T-helper 2 cell treated with Interferon-gamma antibody and Interleukin-4, amounts not matched to agents 5 μg/mL and 100 μg/mL, for 36 hours (primary cell): Measurements from ENCODE around the gene CATSPERB.
"Not testable (repeated sequence)": the region's sequence is repeated elsewhere in the genome, so short reads cannot be mapped to it uniquely, and the experiment has no call there.

Experiments used
- DNase-seq: peaks from one replicate; pipeline ENCODE4 v3.0.0; 2021; ENCODE audit warnings: low spot score
- H3K27ac Mint-ChIP-seq: one replicate; pipeline ENCODE4 v1.8.0; 2021; ENCODE audit warnings: mild to moderate bottlenecking, mixed read lengths
- H3K27me3 Mint-ChIP-seq: one replicate; pipeline ENCODE4 v1.8.0; 2021; ENCODE audit warnings: low read depth, mixed read lengths
- H3K36me3 Mint-ChIP-seq: one replicate; pipeline ENCODE4 v1.8.0; 2021; ENCODE audit warnings: low read depth, mixed read lengths
- H3K4me1 Mint-ChIP-seq: one replicate; pipeline ENCODE4 v1.8.0; 2021; ENCODE audit warnings: low read depth, mixed read lengths
- H3K4me3 Mint-ChIP-seq: one replicate; pipeline ENCODE4 v1.8.0; 2022; ENCODE audit warnings: mild to moderate bottlenecking, moderate library complexity, mixed read lengths
- H3K9me3 Mint-ChIP-seq: one replicate; pipeline ENCODE4 v1.8.0; 2021; ENCODE audit warnings: mixed read lengths

CATSPERB gene

GRCh38 chr14:91570021-91570420, 161.9 kb downstream of the CATSPERB start:
- DNase-seq = no peak
- H3K27ac Mint-ChIP-seq = no peak overlapping the region
- peaks cover 10% of the 10 kb centered on the region for H3K4me1 Mint-ChIP-seq
- H3K36me3 Mint-ChIP-seq = no peaks in the 10 kb centered on the region
- H3K27me3 Mint-ChIP-seq = peaks cover 21% of the 10 kb centered on the region
- H3K4me3 Mint-ChIP-seq = no peak overlapping the region
- no peaks in the 10 kb centered on the region for H3K9me3 Mint-ChIP-seq

- no peaks in the 10 kb centered on the region for H3K9me3 Mint-ChIP-seq
- H3K4me1 Mint-ChIP-seq = peaks cover 5% of the 10 kb centered on the region
- no peak overlapping the region for H3K4me3 Mint-ChIP-seq
- H3K27ac Mint-ChIP-seq = no peak overlapping the region
- H3K36me3 Mint-ChIP-seq = no peaks in the 10 kb centered on the region
- H3K27me3 Mint-ChIP-seq = peaks cover 14% of the 10 kb centered on the region
- DNase-seq = no peak
Measured at GRCh38 chr14:91569301-91569700, 162.6 kb downstream of the CATSPERB start.

- Mint-ChIP-seq H3K9me3 (no peaks in the 10 kb centered on the region), H3K27me3 (peaks cover 10% of the 10 kb centered on the region), H3K4me1 (peaks cover 5% of the 10 kb centered on the region), H3K27ac (no peak overlapping the region), H3K36me3 (no peaks in the 10 kb centered on the region), H3K4me3 (no peak overlapping the region)
- no peak for DNase-seq
Measured at GRCh38 chr14:91568626-91569025, 163.3 kb downstream of the CATSPERB start.

- H3K27ac Mint-ChIP-seq, DNase-seq, H3K9me3 Mint-ChIP-seq, H3K4me3 Mint-ChIP-seq, H3K4me1 Mint-ChIP-seq, H3K27me3 Mint-ChIP-seq, H3K36me3 Mint-ChIP-seq: not testable (repeated sequence)
Measured at GRCh38 chr14:91567827-91568226, 164.1 kb downstream of the CATSPERB start.

- Mint-ChIP-seq H3K27ac (no peak overlapping the region), H3K4me1 (no peaks in the 10 kb centered on the region), H3K27me3 (peaks cover 11% of the 10 kb centered on the region), H3K9me3 (peaks cover 10% of the 10 kb centered on the region), H3K4me3 (no peak overlapping the region), H3K36me3 (no peaks in the 10 kb centered on the region)
- no peak for DNase-seq
Measured at GRCh38 chr14:91555531-91555930, 176.4 kb downstream of the CATSPERB start.

- peaks cover 10% of the 10 kb centered on the region for H3K9me3 Mint-ChIP-seq
- DNase-seq = no peak
- no peaks in the 10 kb centered on the region for H3K4me1 Mint-ChIP-seq
- H3K4me3 Mint-ChIP-seq = no peak overlapping the region
- no peaks in the 10 kb centered on the region for H3K36me3 Mint-ChIP-seq
- H3K27ac Mint-ChIP-seq = no peak overlapping the region
- peaks cover 11% of the 10 kb centered on the region for H3K27me3 Mint-ChIP-seq
Measured at GRCh38 chr14:91554535-91555332, 177.2 kb downstream of the CATSPERB start.

- no peaks in the 10 kb centered on the region for H3K9me3 Mint-ChIP-seq
Measured at GRCh38 chr14:91548108-91548507, 183.8 kb downstream of the CATSPERB start.

GRCh38 chr14:91545946-91546716, 185.8 kb downstream of the CATSPERB start:
- no peaks in the 10 kb centered on the region for H3K36me3 Mint-ChIP-seq
- DNase-seq = no peak

More at GRCh38 chr14:91548108-91548507, 183.8 kb downstream of the CATSPERB start:
- no peak for DNase-seq
- Mint-ChIP-seq H3K36me3 (no peaks in the 10 kb centered on the region), H3K4me1 (no peaks in the 10 kb centered on the region), H3K27me3 (peaks cover 13% of the 10 kb centered on the region), H3K4me3 (no peak overlapping the region), H3K27ac (no peak overlapping the region)

GRCh38 chr14:91545204-91545603, 186.7 kb downstream of the CATSPERB start:
- no peak overlapping the region for H3K4me3 Mint-ChIP-seq
- no peaks in the 10 kb centered on the region for H3K36me3 Mint-ChIP-seq

More at GRCh38 chr14:91545946-91546716, 185.8 kb downstream of the CATSPERB start:
- H3K4me1 Mint-ChIP-seq = no peaks in the 10 kb centered on the region
- H3K27me3 Mint-ChIP-seq = peaks cover 13% of the 10 kb centered on the region
- peaks cover 14% of the 10 kb centered on the region for H3K9me3 Mint-ChIP-seq
- H3K4me3 Mint-ChIP-seq = no peak overlapping the region
- no peak overlapping the region for H3K27ac Mint-ChIP-seq

GRCh38 chr14:91536327-91536726, 195.6 kb downstream of the CATSPERB start:
- H3K4me3 Mint-ChIP-seq = no peak overlapping the region
- no peak overlapping the region for H3K27ac Mint-ChIP-seq
- DNase-seq = no peak
- H3K4me1 Mint-ChIP-seq = no peaks in the 10 kb centered on the region
- peaks cover 10% of the 10 kb centered on the region for H3K9me3 Mint-ChIP-seq
- H3K27me3 Mint-ChIP-seq = peaks cover 2% of the 10 kb centered on the region
- no peaks in the 10 kb centered on the region for H3K36me3 Mint-ChIP-seq

More at GRCh38 chr14:91545204-91545603, 186.7 kb downstream of the CATSPERB start:
- peaks cover 22% of the 10 kb centered on the region for H3K9me3 Mint-ChIP-seq
- no peak for DNase-seq
- no peak overlapping the region for H3K27ac Mint-ChIP-seq
- H3K4me1 Mint-ChIP-seq = no peaks in the 10 kb centered on the region
- H3K27me3 Mint-ChIP-seq = peaks cover 13% of the 10 kb centered on the region

- not testable (repeated sequence) for H3K9me3 Mint-ChIP-seq, H3K4me3 Mint-ChIP-seq, H3K4me1 Mint-ChIP-seq, H3K27me3 Mint-ChIP-seq, H3K27ac Mint-ChIP-seq, H3K36me3 Mint-ChIP-seq, DNase-seq
Measured at GRCh38 chr14:91534059-91534458, 197.8 kb downstream of the CATSPERB start.

- Mint-ChIP-seq H3K27me3 (peaks cover 4% of the 10 kb centered on the region), H3K4me3 (no peak overlapping the region), H3K9me3 (no peaks in the 10 kb centered on the region), H3K36me3 (no peaks in the 10 kb centered on the region), H3K27ac (no peak overlapping the region), H3K4me1 (no peaks in the 10 kb centered on the region)
- no peak for DNase-seq
Measured at GRCh38 chr14:91533623-91534022, 198.3 kb downstream of the CATSPERB start.
